ENCODE results near the gene CD19. TPM values are rescaled to one million over a fixed set of nuclear protein-coding genes. Genes with fewer than 3 reads are reported as not detected.

Gene CD19
- total and polyA plus RNA-seq, 12 donors: 0.26 to 1.8 (median 0.46) TPM; not detected in 2

DNA sequence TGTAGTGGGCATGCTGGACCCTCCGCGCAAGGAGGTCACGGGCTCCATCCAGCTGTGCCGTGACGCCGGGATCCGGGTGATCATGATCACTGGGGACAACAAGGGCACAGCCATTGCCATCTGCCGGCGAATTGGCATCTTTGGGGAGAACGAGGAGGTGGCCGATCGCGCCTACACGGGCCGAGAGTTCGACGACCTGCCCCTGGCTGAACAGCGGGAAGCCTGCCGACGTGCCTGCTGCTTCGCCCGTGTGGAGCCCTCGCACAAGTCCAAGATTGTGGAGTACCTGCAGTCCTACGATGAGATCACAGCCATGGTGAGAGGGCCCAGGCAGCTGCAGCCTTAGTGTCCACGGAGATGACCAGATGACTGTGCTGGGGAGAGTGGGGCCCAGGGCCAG, 31.2 kb upstream of the CD19 start:
- intact Hi-C loops (cut with DNase I): no loop called here

GRCh38 chr16:28901862-28902261, 29.9 kb upstream of the CD19 start:
- H3K9me3 ChIP-seq (replicated peaks in 1 of 3): no peaks in the 10 kb centered on the region
- intact Hi-C loops (cut with DNase I): no loop called here
- H3K27ac ChIP-seq: no peak overlapping the region
- no peaks in the 10 kb centered on the region for H3K27me3 ChIP-seq
- WGBS, 4 donors: 85 to 90% (median 89%) methylated on average over 3 to 15 of the region's 15 CpGs
- no peak overlapping the region for H3K4me3 ChIP-seq
- H3K36me3 ChIP-seq (replicated peaks in 1 of 2): peaks cover 0 to 18% of the 10 kb centered on the region in 2 donors
- no peak for DNase-seq
- TF ChIP-seq, protein P1, sequence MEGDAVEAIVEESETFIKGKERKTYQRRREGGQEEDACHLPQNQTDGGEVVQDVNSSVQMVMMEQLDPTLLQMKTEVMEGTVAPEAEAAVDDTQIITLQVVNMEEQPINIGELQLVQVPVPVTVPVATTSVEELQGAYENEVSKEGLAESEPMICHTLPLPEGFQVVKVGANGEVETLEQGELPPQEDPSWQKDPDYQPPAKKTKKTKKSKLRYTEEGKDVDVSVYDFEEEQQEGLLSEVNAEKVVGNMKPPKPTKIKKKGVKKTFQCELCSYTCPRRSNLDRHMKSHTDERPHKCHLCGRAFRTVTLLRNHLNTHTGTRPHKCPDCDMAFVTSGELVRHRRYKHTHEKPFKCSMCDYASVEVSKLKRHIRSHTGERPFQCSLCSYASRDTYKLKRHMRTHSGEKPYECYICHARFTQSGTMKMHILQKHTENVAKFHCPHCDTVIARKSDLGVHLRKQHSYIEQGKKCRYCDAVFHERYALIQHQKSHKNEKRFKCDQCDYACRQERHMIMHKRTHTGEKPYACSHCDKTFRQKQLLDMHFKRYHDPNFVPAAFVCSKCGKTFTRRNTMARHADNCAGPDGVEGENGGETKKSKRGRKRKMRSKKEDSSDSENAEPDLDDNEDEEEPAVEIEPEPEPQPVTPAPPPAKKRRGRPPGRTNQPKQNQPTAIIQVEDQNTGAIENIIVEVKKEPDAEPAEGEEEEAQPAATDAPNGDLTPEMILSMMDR (IDR thresholded peaks at IDR 0.05): no peak
- TF ChIP-seq POLR2A (IDR thresholded peaks at IDR 0.05): no peak
- H3K4me1 ChIP-seq (replicated peaks in 1 of 2): no peaks in the 10 kb centered on the region

More for the DNA sequence above, 31.2 kb upstream of the CD19 start:
- no peak for DNase-seq
- Histone ChIP-seq H3K27me3 (no peaks in the 10 kb centered on the region), H3K27ac (no peak overlapping the region), H3K36me3 (replicated peaks in 1 of 2) (peaks cover 0 to 13% of the 10 kb centered on the region in 2 donors), H3K4me3 (no peak overlapping the region), H3K4me1 (replicated peaks in 1 of 2) (no peaks in the 10 kb centered on the region), H3K9me3 (replicated peaks in 1 of 3) (no peaks in the 10 kb centered on the region)
- TF ChIP-seq, protein P1 (IDR thresholded peaks at IDR 0.05): no peak
- no peak for TF ChIP-seq POLR2A (IDR thresholded peaks at IDR 0.05)
- 84 to 97% (median 91%) methylated on average over 10 to 25 of the region's 25 CpGs for WGBS, 4 donors

- H3K9me3 ChIP-seq (replicated peaks in 1 of 3): no peaks in the 10 kb centered on the region
- no peak overlapping the region for H3K27ac ChIP-seq
- peaks cover 0 to 18% of the 10 kb centered on the region in 2 donors for H3K36me3 ChIP-seq (replicated peaks in 1 of 2)
- H3K4me3 ChIP-seq: no peak overlapping the region
- TF ChIP-seq POLR2A (IDR thresholded peaks at IDR 0.05): no peak
- TF ChIP-seq, protein P1 (IDR thresholded peaks at IDR 0.05): no peak
- DNase-seq: no peak
- intact Hi-C loops (cut with DNase I): no loop called here
- 55 to 73% (median 68%) methylated on average over 10 to 11 of the region's 11 CpGs for WGBS, 4 donors
- H3K4me1 ChIP-seq (replicated peaks in 1 of 2): no peaks in the 10 kb centered on the region
- H3K27me3 ChIP-seq: no peaks in the 10 kb centered on the region
Observed at GRCh38 chr16:28902909-28903308, 28.9 kb upstream of the CD19 start.

- 78 to 88% (median 78%) methylated on average over 16 to 29 of the region's 29 CpGs for WGBS, 4 donors
- Histone ChIP-seq H3K36me3 (replicated peaks in 1 of 2) (peaks cover 0 to 22% of the 10 kb centered on the region in 2 donors), H3K27ac (no peak overlapping the region), H3K4me3 (no peak overlapping the region), H3K27me3 (no peaks in the 10 kb centered on the region), H3K4me1 (replicated peaks in 1 of 2) (no peaks in the 10 kb centered on the region), H3K9me3 (replicated peaks in 1 of 3) (no peaks in the 10 kb centered on the region)
- intact Hi-C loops (cut with DNase I): no loop called here
- TF ChIP-seq POLR2A (IDR thresholded peaks at IDR 0.05): no peak
- TF ChIP-seq, protein P1 (IDR thresholded peaks at IDR 0.05): no peak
- no peak for DNase-seq
Observed at GRCh38 chr16:28903344-28904042, 28.3 kb upstream of the CD19 start.

All from adrenal gland (tissue), 12 donors.